Inflammatory macrophage (primary cell): Measurements from ENCODE around the gene TLK2.
A peak's percentile ranks its signal among the peaks of the same experiment; 100 is the strongest.
"Not testable (repeated sequence)": the region's sequence is repeated elsewhere in the genome, so short reads cannot be mapped to it uniquely, and the experiment has no call there.

Experiments used
- DNase-seq, 2 donors: peaks; one replicate each; pipeline ENCODE4 v3.0.0-alpha.2; 2020 to 2022

Gene TLK2

GRCh38 chr17:62562656-62563055, 84.0 kb downstream of the TLK2 start:
- no peak for DNase-seq

GRCh38 chr17:62565817-62566216, 87.2 kb downstream of the TLK2 start:
- no peak for DNase-seq

- no peak for DNase-seq
Measured at GRCh38 chr17:62566996-62567578, 88.5 kb downstream of the TLK2 start.

- DNase-seq, result no peak
Measured at GRCh38 chr17:62572488-62572887, 93.9 kb downstream of the TLK2 start.

- DNase-seq, result no peak
Measured at GRCh38 chr17:62572888-62573401, 94.3 kb downstream of the TLK2 start.

GRCh38 chr17:62573480-62574117, 95.0 kb downstream of the TLK2 start:
- no peak for DNase-seq

- no peak for DNase-seq
Measured at GRCh38 chr17:62576382-62576781, 97.8 kb downstream of the TLK2 start.

GRCh38 chr17:62578757-62579487, 100.3 kb downstream of the TLK2 start:
- DNase-seq, result no peak

- no peak for DNase-seq
Measured at GRCh38 chr17:62580947-62581346, 102.3 kb downstream of the TLK2 start.

- DNase-seq, result no peak
Measured at GRCh38 chr17:62581764-62582163, 103.1 kb downstream of the TLK2 start.

GRCh38 chr17:62587554-62587953, 108.9 kb downstream of the TLK2 start:
- no peak for DNase-seq

- no peak for DNase-seq
Measured at GRCh38 chr17:62588109-62588508, 109.5 kb downstream of the TLK2 start.

- DNase-seq, result no peak
Measured at GRCh38 chr17:62591333-62591732, 112.7 kb downstream of the TLK2 start.

GRCh38 chr17:62591822-62592221, 113.2 kb downstream of the TLK2 start:
- DNase-seq, result not testable (repeated sequence)

GRCh38 chr17:62592341-62593099, 113.9 kb downstream of the TLK2 start:
- DNase-seq, result no peak

GRCh38 chr17:62595484-62595883, 116.9 kb downstream of the TLK2 start:
- DNase-seq, result no peak

GRCh38 chr17:62596662-62597061, 118.0 kb downstream of the TLK2 start:
- DNase-seq, result no peak

- DNase-seq, result no peak
Measured at GRCh38 chr17:62597150-62597549, 118.5 kb downstream of the TLK2 start.

GRCh38 chr17:62597920-62598319, 119.3 kb downstream of the TLK2 start:
- no peak for DNase-seq

GRCh38 chr17:62599964-62600657, 121.5 kb downstream of the TLK2 start:
- DNase-seq, result no peak

GRCh38 chr17:62600805-62601204, 122.2 kb downstream of the TLK2 start:
- DNase-seq, result no peak

GRCh38 chr17:62601471-62601870, 122.8 kb downstream of the TLK2 start:
- peak in 1 of 2 donors; percentile 28 for DNase-seq
